Islet precursor cell (in vitro differentiated cells): ENCODE results near the gene KRT23.

Experiments
- DNase-seq: peaks from one replicate; pipeline ENCODE4 v3.0.0-alpha.2; 2018

Gene KRT23

DNA sequence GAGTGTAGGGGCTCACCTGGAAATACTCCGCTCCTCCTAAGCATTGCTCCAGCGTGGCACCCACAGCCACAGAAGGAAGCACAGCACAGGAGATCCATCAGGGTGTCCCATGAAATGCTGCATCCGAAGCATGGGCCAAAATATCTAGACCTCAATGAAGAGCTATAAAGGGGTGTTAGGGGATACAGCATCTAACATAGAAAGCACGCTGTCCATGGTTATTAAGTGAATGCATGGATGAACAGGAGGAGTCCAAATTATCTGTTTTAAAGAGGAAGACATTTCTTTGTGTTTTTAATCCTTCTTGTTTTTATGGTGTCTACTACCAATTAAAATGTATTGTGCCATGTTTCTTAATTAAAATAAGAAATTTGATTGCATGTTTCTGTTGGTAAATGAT, 30.8 kb downstream of the KRT23 start:
- DNase-seq: no peak

- DNase-seq: no peak
These were observed 32.1 kb downstream of the KRT23 start for GRCh38 chr17:40905370-40905769.

GRCh38 chr17:40903129-40903847, 34.2 kb downstream of the KRT23 start:
- DNase-seq: no peak

- DNase-seq: no peak
These were observed 34.9 kb downstream of the KRT23 start for GRCh38 chr17:40902498-40902897.

GRCh38 chr17:40901981-40902474, 35.4 kb downstream of the KRT23 start:
- no peak for DNase-seq

DNA sequence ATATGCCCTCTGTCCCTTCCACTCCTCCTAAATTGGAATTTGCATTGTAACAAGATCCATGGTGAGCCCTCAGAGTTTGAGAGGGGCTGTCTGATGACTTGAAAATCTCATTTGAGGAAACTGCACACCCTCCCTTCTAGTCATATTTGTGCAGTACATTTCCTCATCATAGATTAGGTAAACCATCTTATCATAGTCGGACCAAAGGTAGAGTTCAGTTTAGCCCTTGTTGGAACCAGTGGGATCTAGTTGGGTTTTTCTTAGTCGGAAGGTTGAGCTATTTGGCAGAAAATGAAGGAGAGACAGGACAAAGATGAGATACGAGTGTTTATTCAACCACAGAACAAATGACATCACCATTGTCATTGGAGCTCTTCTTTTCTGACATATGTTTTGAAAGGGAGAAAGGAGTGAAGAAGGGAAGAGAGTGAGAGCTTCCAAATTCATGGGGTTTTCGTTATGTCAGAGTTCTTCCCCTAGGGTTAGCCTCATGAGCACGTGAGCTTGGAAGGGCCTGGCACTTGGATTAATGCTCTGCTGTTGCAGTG, 36.6 kb downstream of the KRT23 start:
- no peak for DNase-seq

DNA sequence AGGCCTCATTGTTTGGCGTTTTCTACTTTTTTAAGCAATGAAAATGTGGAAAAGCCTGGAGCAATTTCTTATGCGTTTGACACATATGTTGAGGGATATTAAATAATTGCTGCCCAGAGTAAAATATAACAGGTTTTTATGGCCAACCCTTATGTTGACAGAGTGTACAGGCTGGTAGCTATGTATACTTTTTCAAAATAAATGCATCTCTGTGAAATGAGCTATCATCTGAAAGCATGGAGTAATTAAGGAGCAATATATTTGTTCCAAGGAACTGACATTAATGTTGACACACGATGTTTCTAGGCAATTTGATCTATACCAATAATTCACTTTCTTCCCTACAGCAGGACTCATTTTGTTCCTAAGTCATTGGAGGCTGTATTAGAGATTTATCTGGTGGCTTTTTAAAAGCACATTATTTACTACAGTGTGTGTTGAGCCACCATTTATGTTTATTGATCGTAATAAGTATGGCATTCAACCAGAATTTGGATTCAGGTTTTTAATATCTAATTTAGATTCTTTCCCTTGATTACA, 40.5 kb downstream of the KRT23 start:
- DNase-seq: no peak

GRCh38 chr17:40895106-40895730, 42.2 kb downstream of the KRT23 start:
- no peak for DNase-seq

DNA sequence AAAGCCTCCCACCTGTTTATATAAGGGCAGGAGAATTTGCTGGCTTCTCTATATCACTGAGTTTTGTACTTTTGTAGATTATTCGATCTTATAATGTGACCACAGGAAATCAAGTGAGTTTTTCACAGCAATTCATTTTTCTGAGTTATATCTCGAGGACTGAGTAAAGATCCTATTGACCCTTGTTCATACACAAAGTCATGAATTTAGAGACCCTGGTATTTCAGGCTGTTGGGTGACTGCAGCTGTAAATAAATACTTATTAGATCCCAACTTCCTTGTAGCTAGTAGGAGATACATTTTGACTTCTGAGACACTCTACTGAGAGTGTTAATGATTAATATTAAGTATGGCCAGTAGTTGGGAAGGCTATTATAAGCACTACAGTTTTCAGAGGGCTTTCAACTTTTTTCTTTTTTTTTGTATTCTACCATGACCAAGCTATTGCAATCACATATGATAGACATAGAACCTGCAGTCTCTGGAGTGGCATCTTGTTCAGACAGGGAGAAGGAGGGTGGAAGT, 49.2 kb downstream of the KRT23 start:
- DNase-seq: no peak

DNA sequence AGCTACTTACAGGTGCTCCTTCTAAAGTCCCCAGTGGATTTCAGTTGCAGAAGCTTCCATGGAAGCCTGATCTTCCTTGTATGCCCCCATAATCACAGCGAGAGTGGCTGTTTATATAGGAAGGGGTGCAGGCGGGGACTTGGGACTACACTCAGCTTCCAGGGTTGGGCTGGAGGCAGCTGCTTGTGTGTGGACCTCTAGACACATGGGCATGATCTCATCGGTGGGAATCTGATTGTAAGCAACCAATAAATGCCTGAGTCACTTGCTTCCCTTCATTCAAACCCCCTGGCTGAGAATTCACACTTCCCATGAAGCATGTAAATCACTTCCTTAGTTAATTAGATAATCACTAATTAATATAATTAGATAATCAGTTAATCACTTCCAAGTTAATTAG, 51.4 kb downstream of the KRT23 start:
- DNase-seq: no peak

- no peak for DNase-seq
These were observed 52.5 kb downstream of the KRT23 start, which contains the start of gene KRT20 for GRCh38 chr17:40884708-40885512. TSS of gene KRT20 (minus strand) at chr17:40885242. CDS start at chr17:40885185, 57 bp downstream.

- DNase-seq: no peak
These were observed 53.7 kb downstream of the KRT23 start for GRCh38 chr17:40883626-40884334.

- no peak for DNase-seq
These were observed 54.4 kb downstream of the KRT23 start for GRCh38 chr17:40883031-40883430.

- no peak for DNase-seq
These were observed 58.4 kb downstream of the KRT23 start for GRCh38 chr17:40879026-40879425.

GRCh38 chr17:40878044-40878443, 59.4 kb downstream of the KRT23 start:
- DNase-seq: no peak

- no peak for DNase-seq
These were observed 63.6 kb downstream of the KRT23 start for GRCh38 chr17:40873801-40874200.

DNA sequence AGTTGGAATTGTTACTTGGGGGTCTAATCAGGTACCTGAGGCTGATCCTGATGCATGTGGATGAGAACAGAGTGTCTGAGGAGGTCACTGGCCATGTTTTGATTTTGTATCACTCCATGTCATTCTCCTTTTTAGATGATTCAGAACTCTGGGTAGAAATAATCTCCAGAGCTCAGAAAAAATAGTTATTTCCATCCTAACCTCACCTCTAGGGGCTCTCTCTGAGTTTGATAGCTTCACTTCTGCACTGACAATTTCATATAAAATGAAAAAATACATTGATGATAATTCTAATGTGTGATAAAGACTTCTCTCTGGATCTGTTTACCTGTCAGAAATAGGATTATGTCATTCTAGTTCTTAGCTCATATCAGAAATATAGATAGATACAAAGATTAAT, 64.2 kb downstream of the KRT23 start:
- DNase-seq: no peak
